ENCODE measurements around the gene VKORC1. TPM values are rescaled to one million over a fixed set of nuclear protein-coding genes. Genes with fewer than 3 reads are reported as not detected.

The VKORC1 gene
- total RNA-seq, 2 donors from 2014 or later, result 39.5 to 50.3 TPM

- TF ChIP-seq CTCF (IDR thresholded peaks at IDR 0.05), result no peak
- Histone ChIP-seq H3K9ac (ENCODE audit: low read depth in 2 of 2, low read length in 2 of 2) (no peak overlapping the region), H3K4me1 (no peaks in the 10 kb centered on the region), H3K27ac (no peak overlapping the region), H3K9me3 (no peaks in the 10 kb centered on the region), H3K27me3 (no peaks in the 10 kb centered on the region), H3K4me3 (no peak overlapping the region), H3K36me3 (no peaks in the 10 kb centered on the region)
- intact Hi-C loops (cut with DNase I), result no loop called here
- DNase-seq, result no peak
Measured at GRCh38 chr16:31052114-31052513, 42.5 kb downstream of the VKORC1 start.

GRCh38 chr16:31050280-31051030 is 44.1 kb downstream of the VKORC1 start:
- DNase-seq, result no peak
- TF ChIP-seq CTCF (IDR thresholded peaks at IDR 0.05), result no peak
- Histone ChIP-seq H3K36me3 (no peaks in the 10 kb centered on the region), H3K27ac (no peak overlapping the region), H3K4me1 (no peaks in the 10 kb centered on the region), H3K4me3 (no peak overlapping the region), H3K9me3 (no peaks in the 10 kb centered on the region), H3K9ac (ENCODE audit: low read depth in 2 of 2, low read length in 2 of 2) (no peak overlapping the region), H3K27me3 (no peaks in the 10 kb centered on the region)
- intact Hi-C loops (cut with DNase I), result no loop called here

- Histone ChIP-seq H3K9ac (ENCODE audit: low read depth in 2 of 2, low read length in 2 of 2) (no peak overlapping the region), H3K27me3 (no peaks in the 10 kb centered on the region), H3K4me1 (no peaks in the 10 kb centered on the region), H3K27ac (no peak overlapping the region), H3K36me3 (no peaks in the 10 kb centered on the region), H3K9me3 (no peaks in the 10 kb centered on the region), H3K4me3 (no peak overlapping the region)
- intact Hi-C loops (cut with DNase I), result no loop called here
- no peak for TF ChIP-seq CTCF (IDR thresholded peaks at IDR 0.05)
- no peak for DNase-seq
Measured at GRCh38 chr16:31043898-31044481, 50.6 kb downstream of the VKORC1 start.

- no peak for DNase-seq
- H3K27ac ChIP-seq, result no peak overlapping the region
Measured at GRCh38 chr16:31043352-31043751, 51.2 kb downstream of the VKORC1 start.

GRCh38 chr16:31042866-31043265 is 51.7 kb downstream of the VKORC1 start:
- TF ChIP-seq CTCF (IDR thresholded peaks at IDR 0.05), result no peak
- Histone ChIP-seq H3K27me3 (no peaks in the 10 kb centered on the region), H3K9me3 (no peaks in the 10 kb centered on the region), H3K4me3 (no peak overlapping the region), H3K27ac (no peak overlapping the region), H3K4me1 (no peaks in the 10 kb centered on the region), H3K36me3 (no peaks in the 10 kb centered on the region), H3K9ac (ENCODE audit: low read depth in 2 of 2, low read length in 2 of 2) (no peak overlapping the region)
- DNase-seq, result no peak
- intact Hi-C loops (cut with DNase I), result no loop called here

More at GRCh38 chr16:31043352-31043751, 51.2 kb downstream of the VKORC1 start:
- Histone ChIP-seq H3K4me3 (no peak overlapping the region), H3K9ac (ENCODE audit: low read depth in 2 of 2, low read length in 2 of 2) (no peak overlapping the region), H3K9me3 (no peaks in the 10 kb centered on the region), H3K27me3 (no peaks in the 10 kb centered on the region), H3K36me3 (no peaks in the 10 kb centered on the region), H3K4me1 (no peaks in the 10 kb centered on the region)
- intact Hi-C loops (cut with DNase I), result no loop called here
- no peak for TF ChIP-seq CTCF (IDR thresholded peaks at IDR 0.05)

Other genes with a start within 250 kb of the VKORC1 start
- 10 to 100 TPM; 19.9 to 34.5 TPM for gene BCL7C, start 200.7 kb downstream of the VKORC1 start, total RNA-seq
- gene CTF1, start 198.2 kb downstream of the VKORC1 start, total RNA-seq, result 1 to 10 TPM in 1 of 2 donors, under 1 TPM in 1; 0.72 to 1.6 TPM
- gene FBXL19, start 171.2 kb downstream of the VKORC1 start, total RNA-seq, result 10 to 100 TPM; 21.9 to 44.8 TPM
- 10 to 100 TPM; 14.3 to 22.1 TPM for gene ORAI3, start 145.7 kb downstream of the VKORC1 start, total RNA-seq
- gene SETD1A, start 137.0 kb downstream of the VKORC1 start, total RNA-seq, result 10 to 100 TPM; 11.6 to 15.9 TPM
- gene HSD3B7, start 109.6 kb downstream of the VKORC1 start, total RNA-seq, result 10 to 100 TPM; 19.0 to 20.9 TPM
- under 1 TPM; 0.35 to 0.52 TPM for gene STX1B, start 84.2 kb downstream of the VKORC1 start, total RNA-seq
- gene STX4, start 61.2 kb downstream of the VKORC1 start, total RNA-seq, result 10 to 100 TPM; 70.8 to 71.4 TPM
- 10 to 100 TPM in 1 of 2 donors, 1 to 10 TPM in 1; 7.8 to 12.8 TPM for gene ZNF668, start 20.6 kb downstream of the VKORC1 start, total RNA-seq
- gene ZNF646, start 20.4 kb downstream of the VKORC1 start, total RNA-seq, result 10 to 100 TPM; 18.4 to 20.0 TPM
- 1 to 10 TPM in 1 of 2 donors, under 1 TPM in 1; 0.77 to 2.6 TPM for gene PRSS53, start 5.9 kb downstream of the VKORC1 start, total RNA-seq
- 10 to 100 TPM; 41.3 to 43.4 TPM for gene BCKDK, start 13.6 kb upstream of the VKORC1 start, total RNA-seq
- gene KAT8, start 22.9 kb upstream of the VKORC1 start, total RNA-seq, result 10 to 100 TPM; 42.2 to 69.5 TPM
- gene PRSS8, start 40.9 kb upstream of the VKORC1 start, total RNA-seq, result 100 to 1,000 TPM; 337 to 347 TPM
- 1 to 10 TPM; 3.6 to 6.4 TPM for gene PRSS36, start 55.3 kb upstream of the VKORC1 start, total RNA-seq
- 100 to 1,000 TPM; 134 to 252 TPM for gene FUS, start 85.3 kb upstream of the VKORC1 start, total RNA-seq
- 100 to 1,000 TPM; 118 to 119 TPM for gene PYCARD, start 108.0 kb upstream of the VKORC1 start, total RNA-seq
- under 1 TPM in 1 of 2 donors, not detected in 1; 0.02 TPM for gene TRIM72, start 119.3 kb upstream of the VKORC1 start, total RNA-seq
- not detected for gene PYDC1, start 122.3 kb upstream of the VKORC1 start, total RNA-seq
- 1 to 10 TPM; 2.7 to 3.7 TPM for gene ITGAM, start 165.2 kb upstream of the VKORC1 start, total RNA-seq

All from colonic mucosa (tissue), 4 donors.